Measurements from ENCODE around the gene TBCE.

DNA sequence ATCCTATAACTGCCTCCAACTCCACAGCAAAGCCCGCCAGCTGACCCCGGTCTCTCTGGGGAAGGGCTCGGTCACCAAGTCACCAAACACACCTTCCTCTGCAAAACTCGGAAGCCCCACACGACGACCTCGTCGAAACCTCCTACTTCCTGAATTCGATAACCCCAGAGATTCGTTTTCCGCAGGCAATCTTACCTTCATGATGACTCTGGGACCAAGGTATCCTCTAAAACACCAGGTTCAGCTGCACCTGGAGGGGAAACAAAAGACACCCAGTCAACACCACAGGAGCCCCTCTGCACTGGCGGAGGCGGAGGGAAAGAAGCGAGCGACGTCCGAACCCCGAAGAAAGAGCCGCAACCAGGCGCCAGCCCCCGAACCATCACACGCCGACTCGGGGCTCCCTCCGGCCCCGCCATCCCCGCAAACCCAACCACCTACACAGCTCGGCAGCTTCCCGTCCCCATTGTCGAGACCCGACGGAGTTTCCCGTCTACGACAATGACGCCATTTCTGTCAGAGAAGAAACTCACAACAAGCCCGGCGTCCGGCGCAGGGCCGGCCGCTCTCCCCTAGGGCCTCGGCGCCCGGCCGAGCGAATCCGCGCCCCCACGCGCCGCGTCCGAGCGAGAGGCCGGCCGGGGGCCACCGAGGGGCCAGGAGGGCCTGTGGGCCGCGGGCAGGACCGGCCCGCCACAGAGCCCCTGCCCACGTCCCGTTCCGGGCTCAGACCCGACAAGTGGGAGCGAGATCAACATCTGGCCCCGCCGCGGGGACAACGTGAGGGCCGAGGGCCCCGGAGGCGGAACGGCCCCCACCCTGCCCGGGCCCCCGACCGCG, 40.3 kb upstream of the TBCE start:
- TF ChIP-seq, protein P1, sequence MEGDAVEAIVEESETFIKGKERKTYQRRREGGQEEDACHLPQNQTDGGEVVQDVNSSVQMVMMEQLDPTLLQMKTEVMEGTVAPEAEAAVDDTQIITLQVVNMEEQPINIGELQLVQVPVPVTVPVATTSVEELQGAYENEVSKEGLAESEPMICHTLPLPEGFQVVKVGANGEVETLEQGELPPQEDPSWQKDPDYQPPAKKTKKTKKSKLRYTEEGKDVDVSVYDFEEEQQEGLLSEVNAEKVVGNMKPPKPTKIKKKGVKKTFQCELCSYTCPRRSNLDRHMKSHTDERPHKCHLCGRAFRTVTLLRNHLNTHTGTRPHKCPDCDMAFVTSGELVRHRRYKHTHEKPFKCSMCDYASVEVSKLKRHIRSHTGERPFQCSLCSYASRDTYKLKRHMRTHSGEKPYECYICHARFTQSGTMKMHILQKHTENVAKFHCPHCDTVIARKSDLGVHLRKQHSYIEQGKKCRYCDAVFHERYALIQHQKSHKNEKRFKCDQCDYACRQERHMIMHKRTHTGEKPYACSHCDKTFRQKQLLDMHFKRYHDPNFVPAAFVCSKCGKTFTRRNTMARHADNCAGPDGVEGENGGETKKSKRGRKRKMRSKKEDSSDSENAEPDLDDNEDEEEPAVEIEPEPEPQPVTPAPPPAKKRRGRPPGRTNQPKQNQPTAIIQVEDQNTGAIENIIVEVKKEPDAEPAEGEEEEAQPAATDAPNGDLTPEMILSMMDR (IDR thresholded peaks at IDR 0.05; ENCODE audit: low read depth, low read length, missing input control): no peak
- TF ChIP-seq RAD21 (IDR thresholded peaks at IDR 0.05): no peak
- TF ChIP-seq ZBTB33 (IDR thresholded peaks at IDR 0.05): no peak
- TF ChIP-seq, protein P2, sequence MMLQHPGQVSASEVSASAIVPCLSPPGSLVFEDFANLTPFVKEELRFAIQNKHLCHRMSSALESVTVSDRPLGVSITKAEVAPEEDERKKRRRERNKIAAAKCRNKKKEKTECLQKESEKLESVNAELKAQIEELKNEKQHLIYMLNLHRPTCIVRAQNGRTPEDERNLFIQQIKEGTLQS (IDR thresholded peaks at IDR 0.05): no peak
- TF ChIP-seq YY1 (IDR thresholded peaks at IDR 0.05): peak; percentile 36
- no peak for TF ChIP-seq GABPA (IDR thresholded peaks at IDR 0.05 in 1 of 2, conservative IDR thresholded peaks at IDR 0.05 in 1 of 2)
- TF ChIP-seq, protein P3, sequence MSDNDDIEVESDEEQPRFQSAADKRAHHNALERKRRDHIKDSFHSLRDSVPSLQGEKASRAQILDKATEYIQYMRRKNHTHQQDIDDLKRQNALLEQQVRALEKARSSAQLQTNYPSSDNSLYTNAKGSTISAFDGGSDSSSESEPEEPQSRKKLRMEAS (IDR thresholded peaks at IDR 0.05): no peak

All from liver (tissue), 3 donors.